Thyroid gland (tissue), 4 donors: ENCODE results near the gene RAB31. TPM values are rescaled to one million over a fixed set of nuclear protein-coding genes. Genes with fewer than 3 reads are reported as not detected.
A peak's percentile ranks its signal among the peaks of the same experiment; 100 is the strongest.

Experiments used
- DNase-seq, 2 donors: peaks; one replicate each; pipeline ENCODE4 v3.0.0-alpha.2; 2019
- H3K27ac ChIP-seq, 3 donors: fragments of 200-600 bp; sonication (generic); 1 replicate in 2 of 3; 2 replicates in 1 of 3; pipeline ENCODE4 v1.5.1; 2016 to 2019; ENCODE audit warnings: mild to moderate bottlenecking in 1 of 3, moderate library complexity in 1 of 3
- H3K27me3 ChIP-seq: fragments of 200-600 bp; sonication (generic); one replicate; pipeline ENCODE4 v1.5.1; 2019
- H3K36me3 ChIP-seq, 2 donors: fragments of 200-600 bp; sonication (generic); one replicate each; pipeline ENCODE4 v1.5.1; 2016 to 2019
- H3K4me1 ChIP-seq, 2 donors: fragments of 200-600 bp; sonication (generic); one replicate each; pipeline ENCODE4 v1.5.1; 2017 to 2019
- H3K4me3 ChIP-seq, 3 donors: fragments of 200-600 bp; sonication (generic); replicated peaks in 1 of 3; 1 replicate in 2 of 3; 2 replicates in 1 of 3; pipeline ENCODE4 v1.5.1; 2016; ENCODE audit warnings: mild to moderate bottlenecking in 1 of 3
- H3K9me3 ChIP-seq: fragments of 200-600 bp; sonication (generic); one replicate; pipeline ENCODE4 v1.5.1; 2017
- POLR2A ChIP-seq, 2 donors: fragments of 450-650 bp; IDR thresholded peaks; one replicate each; pipeline ENCODE4 v1.6.1; 2017; ENCODE audit warnings: antibody characterized with exemption in 2 of 2, mild to moderate bottlenecking in 2 of 2, moderate library complexity in 1 of 2
- WGBS, 2 donors: methylation state at CpG; one replicate each; pipeline ENCODE4 v1.1.5; 2017; 5-methylcytosine and 5-hydroxymethylcytosine counted together
- intact Hi-C: fragments of 100-400 bp; cut with DNase I; formaldehyde crosslinking; loops from one replicate; pipeline ENCODE4 v1.15.1; 2023
- total RNA-seq, 4 donors: library from RNA; depleted of rRNA; stranded (reverse); fragments of >200 nt; gene quantifications; one replicate each; pipeline ENCODE4 v1.2.3, GENCODE V29; 2016
- TF ChIP-seq, protein P1 (sequence below), 6 experiments: fragments of 200-600 bp in 3 of 6; fragments of 450-650 bp in 3 of 6; sonication (generic) in 3 of 6; IDR thresholded peaks; one replicate each; pipeline ENCODE4 v1.5.1; 2016 to 2019; ENCODE audit warnings: antibody characterized with exemption in 6 of 6, mild to moderate bottlenecking in 2 of 6, inconsistent platforms in 1 of 6, moderate library complexity in 1 of 6

RAB31 gene
- total RNA-seq, 4 donors from 2014 or later: 33.9 to 72.7 (median 40.8) TPM

DNA sequence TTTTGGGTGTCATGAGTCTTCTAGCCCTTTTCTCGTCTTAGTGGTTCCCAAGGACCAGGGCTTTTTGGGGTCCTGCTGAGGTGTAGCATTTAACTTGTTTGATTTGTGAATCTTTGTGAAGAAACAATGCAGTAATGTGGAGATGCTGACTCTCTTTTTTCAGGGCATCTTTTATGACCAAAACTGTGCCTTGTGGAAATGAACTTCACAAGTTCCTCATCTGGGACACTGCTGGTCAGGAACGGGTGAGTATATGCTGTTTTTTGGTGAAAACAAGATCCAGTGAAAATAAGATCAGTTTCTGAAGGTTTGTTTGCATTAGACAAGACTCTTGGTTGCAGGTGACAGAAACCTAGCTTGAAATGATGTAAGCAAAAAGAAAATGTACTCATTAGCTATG lies 83.9 kb downstream of the RAB31 start:
- no peak for DNase-seq
- H3K27ac ChIP-seq: no peak overlapping the region
- TF ChIP-seq POLR2A (IDR thresholded peaks at IDR 0.05): no peak
- TF ChIP-seq, protein P1, sequence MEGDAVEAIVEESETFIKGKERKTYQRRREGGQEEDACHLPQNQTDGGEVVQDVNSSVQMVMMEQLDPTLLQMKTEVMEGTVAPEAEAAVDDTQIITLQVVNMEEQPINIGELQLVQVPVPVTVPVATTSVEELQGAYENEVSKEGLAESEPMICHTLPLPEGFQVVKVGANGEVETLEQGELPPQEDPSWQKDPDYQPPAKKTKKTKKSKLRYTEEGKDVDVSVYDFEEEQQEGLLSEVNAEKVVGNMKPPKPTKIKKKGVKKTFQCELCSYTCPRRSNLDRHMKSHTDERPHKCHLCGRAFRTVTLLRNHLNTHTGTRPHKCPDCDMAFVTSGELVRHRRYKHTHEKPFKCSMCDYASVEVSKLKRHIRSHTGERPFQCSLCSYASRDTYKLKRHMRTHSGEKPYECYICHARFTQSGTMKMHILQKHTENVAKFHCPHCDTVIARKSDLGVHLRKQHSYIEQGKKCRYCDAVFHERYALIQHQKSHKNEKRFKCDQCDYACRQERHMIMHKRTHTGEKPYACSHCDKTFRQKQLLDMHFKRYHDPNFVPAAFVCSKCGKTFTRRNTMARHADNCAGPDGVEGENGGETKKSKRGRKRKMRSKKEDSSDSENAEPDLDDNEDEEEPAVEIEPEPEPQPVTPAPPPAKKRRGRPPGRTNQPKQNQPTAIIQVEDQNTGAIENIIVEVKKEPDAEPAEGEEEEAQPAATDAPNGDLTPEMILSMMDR (IDR thresholded peaks at IDR 0.05): no peak
- H3K27me3 ChIP-seq: no peaks in the 10 kb centered on the region
- peaks cover 9 to 18% of the 10 kb centered on the region in 2 donors for H3K4me1 ChIP-seq
- WGBS, 2 donors: 65 to 74% methylated on average over 2 of the region's 2 CpGs
- H3K4me3 ChIP-seq: no peak overlapping the region
- no peaks in the 10 kb centered on the region for H3K36me3 ChIP-seq
- intact Hi-C loops: no loop called here
- no peaks in the 10 kb centered on the region for H3K9me3 ChIP-seq

DNA sequence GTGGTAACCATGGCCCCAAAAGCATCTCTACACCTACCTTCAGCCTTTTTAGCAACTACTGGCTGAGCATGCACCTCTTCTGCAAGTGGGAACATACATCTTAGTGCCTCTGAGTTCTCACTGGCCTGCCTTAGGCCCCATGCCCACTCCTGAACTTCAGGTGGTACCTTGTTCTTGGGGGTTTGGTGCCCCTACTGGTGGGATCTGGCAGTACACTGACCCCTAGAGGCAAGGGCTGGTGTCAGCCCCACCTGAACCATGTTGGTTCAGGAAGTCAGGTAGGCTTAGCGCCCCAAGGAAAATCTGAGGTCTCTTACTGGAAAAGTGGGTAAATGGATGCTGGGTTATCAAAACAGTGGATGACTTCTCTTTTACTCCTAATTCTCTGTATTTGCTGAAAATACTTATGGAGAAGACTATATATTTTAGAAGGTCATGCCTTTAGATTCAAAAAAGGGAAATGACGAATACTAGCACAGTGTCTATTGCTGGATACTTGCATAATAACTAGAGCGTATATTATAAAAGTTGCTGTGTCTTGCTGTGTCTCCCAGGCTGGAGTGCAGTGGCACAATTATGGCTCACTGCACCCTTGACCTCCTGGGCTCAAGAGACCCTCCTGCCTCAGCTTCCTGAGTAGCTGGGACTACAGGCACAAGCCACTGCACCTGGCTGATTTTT lies 84.6 kb downstream of the RAB31 start:
- Histone ChIP-seq H3K27me3 (no peaks in the 10 kb centered on the region), H3K36me3 (no peaks in the 10 kb centered on the region), H3K9me3 (no peaks in the 10 kb centered on the region), H3K27ac (peak overlapping the region in 1 of 3 donors; percentile 41), H3K4me1 (peaks cover 14 to 22% of the 10 kb centered on the region in 2 donors), H3K4me3 (no peak overlapping the region)
- WGBS, 2 donors: 97 to 98% methylated on average over 3 of the region's 3 CpGs
- TF ChIP-seq, protein P1 (IDR thresholded peaks at IDR 0.05): peak in 4 of 6 experiments; percentile 19 to 25 (median 24)
- TF ChIP-seq POLR2A (IDR thresholded peaks at IDR 0.05): no peak
- DNase-seq: no peak
- intact Hi-C loops: no loop called here

DNA sequence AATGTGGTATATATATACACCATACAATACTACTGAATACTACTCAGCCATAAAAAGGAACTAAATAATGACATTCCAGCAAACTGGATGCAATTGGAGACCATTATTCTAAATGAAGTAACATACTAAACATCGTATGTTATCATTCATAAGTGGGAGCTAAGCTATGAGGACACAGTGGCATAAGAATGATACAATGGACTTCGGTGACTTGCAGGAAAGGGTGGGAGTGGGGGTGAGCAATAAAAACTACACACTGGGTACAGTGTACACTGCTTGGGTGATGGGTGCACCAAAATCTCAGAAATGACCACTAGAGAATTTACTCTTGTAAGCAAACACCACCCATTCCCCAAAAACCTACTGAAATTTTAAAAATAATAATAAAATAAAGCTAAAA lies 87.9 kb downstream of the RAB31 start:
- Histone ChIP-seq H3K9me3 (no peaks in the 10 kb centered on the region), H3K36me3 (no peaks in the 10 kb centered on the region), H3K4me3 (no peak overlapping the region), H3K27me3 (no peaks in the 10 kb centered on the region), H3K27ac (peak overlapping the region in 1 of 3 donors; percentile 22), H3K4me1 (peaks cover 8 to 22% of the 10 kb centered on the region in 2 donors)
- intact Hi-C loops: no loop called here
- WGBS, 2 donors: 88% methylated on average over 2 of the region's 2 CpGs
- TF ChIP-seq, protein P1 (IDR thresholded peaks at IDR 0.05): no peak
- TF ChIP-seq POLR2A (IDR thresholded peaks at IDR 0.05): no peak
- DNase-seq: no peak

DNA sequence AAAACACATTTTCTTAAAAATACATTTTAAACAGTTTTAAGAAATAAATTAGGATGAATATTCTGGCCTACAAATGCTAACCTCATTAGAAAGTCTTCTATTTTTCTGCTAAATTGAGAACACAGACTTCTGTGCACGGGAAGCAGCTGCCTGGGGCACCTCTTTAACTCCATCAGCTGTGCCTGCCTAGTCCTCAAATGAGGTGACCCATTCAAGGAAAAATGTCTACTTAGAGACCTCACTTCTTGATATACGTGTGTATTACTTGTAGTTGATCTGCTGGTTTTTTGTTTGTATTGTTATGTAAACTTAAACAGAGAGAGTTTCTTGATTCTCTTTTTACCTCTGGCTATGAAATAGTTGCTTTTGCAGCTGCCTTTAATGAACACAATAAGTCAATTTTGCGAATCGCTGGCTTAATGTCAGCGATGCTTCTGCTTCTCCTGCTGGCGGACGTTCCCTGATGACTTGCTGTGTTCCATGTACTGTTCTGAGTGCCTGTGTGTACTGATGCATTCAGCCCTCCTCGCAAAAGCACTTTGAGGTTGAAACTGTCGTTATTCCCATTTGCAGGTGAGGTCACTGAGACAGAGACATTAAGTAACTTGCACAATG lies 88.9 kb downstream of the RAB31 start:
- WGBS, 2 donors: 28 to 32% methylated on average over 9 of the region's 9 CpGs
- Histone ChIP-seq H3K36me3 (no peaks in the 10 kb centered on the region), H3K27ac (peak overlapping the region; percentile 55 to 72 (median 56)), H3K4me3 (no peak overlapping the region), H3K4me1 (peaks cover 8 to 19% of the 10 kb centered on the region in 2 donors), H3K9me3 (no peaks in the 10 kb centered on the region), H3K27me3 (no peaks in the 10 kb centered on the region)
- TF ChIP-seq, protein P1 (IDR thresholded peaks at IDR 0.05): no peak
- peak in 1 of 2 donors; percentile 49 for TF ChIP-seq POLR2A (IDR thresholded peaks at IDR 0.05)
- peak; percentile 79 to 85 for DNase-seq
- intact Hi-C loops: no loop called here
